ENCODE data around the gene SLC25A29.
A peak's percentile ranks its signal among the peaks of the same experiment; 100 is the strongest.

SLC25A29 gene

DNA sequence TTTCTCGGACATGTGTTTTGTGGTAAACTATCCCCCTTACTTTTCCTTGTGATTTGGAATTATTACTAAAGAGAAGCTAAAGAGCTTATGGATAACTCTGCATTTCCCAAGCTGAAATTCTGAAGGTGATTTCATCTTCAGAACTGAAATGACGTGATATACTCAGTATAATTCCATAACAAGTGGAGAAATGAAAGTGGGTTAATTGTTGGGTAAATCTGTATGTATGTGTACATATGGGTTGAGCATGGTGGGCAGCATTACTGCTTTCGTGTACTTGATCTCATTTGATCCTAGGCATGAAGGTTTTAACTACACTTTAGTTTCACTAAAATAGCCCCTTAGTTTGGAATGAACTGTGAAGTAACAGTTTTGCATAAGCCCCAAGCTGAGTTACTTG, 63.2 kb downstream of the SLC25A29 start:
- H3K27ac ChIP-seq = no peak overlapping the region
- DNase-seq (ENCODE audit: low spot score) = no peak
- POLR2A ChIA-PET (ENCODE audit: low non-redundant PET) = interaction anchor here (0.7 kb wide), 1 partner anchor 24 kb away, joined by 3 read pairs; no protein-coding TSS in a partner anchor
- CTCF ChIA-PET = no interaction called here
- TF ChIP-seq, protein P1, sequence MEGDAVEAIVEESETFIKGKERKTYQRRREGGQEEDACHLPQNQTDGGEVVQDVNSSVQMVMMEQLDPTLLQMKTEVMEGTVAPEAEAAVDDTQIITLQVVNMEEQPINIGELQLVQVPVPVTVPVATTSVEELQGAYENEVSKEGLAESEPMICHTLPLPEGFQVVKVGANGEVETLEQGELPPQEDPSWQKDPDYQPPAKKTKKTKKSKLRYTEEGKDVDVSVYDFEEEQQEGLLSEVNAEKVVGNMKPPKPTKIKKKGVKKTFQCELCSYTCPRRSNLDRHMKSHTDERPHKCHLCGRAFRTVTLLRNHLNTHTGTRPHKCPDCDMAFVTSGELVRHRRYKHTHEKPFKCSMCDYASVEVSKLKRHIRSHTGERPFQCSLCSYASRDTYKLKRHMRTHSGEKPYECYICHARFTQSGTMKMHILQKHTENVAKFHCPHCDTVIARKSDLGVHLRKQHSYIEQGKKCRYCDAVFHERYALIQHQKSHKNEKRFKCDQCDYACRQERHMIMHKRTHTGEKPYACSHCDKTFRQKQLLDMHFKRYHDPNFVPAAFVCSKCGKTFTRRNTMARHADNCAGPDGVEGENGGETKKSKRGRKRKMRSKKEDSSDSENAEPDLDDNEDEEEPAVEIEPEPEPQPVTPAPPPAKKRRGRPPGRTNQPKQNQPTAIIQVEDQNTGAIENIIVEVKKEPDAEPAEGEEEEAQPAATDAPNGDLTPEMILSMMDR (conservative IDR thresholded peaks at IDR 0.05; ENCODE audit: low read depth) = no peak

DNA sequence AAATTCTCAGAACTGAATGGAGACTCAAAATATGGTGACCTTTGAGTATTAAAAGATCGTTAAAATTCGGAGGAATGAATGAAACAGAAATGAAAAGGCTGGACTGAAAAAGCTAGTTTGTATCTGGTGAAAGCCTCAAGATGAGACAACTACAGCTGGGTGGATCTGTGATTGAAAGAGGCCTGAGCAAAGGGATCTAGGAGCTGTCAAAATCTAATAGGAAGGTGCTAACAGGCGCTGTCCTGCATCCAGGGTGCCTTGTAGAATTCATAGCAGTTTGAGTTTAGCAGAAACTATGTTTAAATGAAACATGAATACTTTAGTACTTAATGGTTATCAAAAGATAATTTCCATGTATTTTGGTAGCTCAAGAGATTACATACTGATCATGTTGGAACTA, 65.0 kb downstream of the SLC25A29 start:
- CTCF ChIA-PET = interaction anchor here (0.6 kb wide), 4 partner anchors 68 to 448 kb away, joined by 3 to 6 read pairs (median 4); no protein-coding TSS in a partner anchor
- no peak for DNase-seq (ENCODE audit: low spot score)
- POLR2A ChIA-PET (ENCODE audit: low non-redundant PET) = no interaction called here
- peak overlapping the region; percentile 42; the same call in 1 of the 2 replicates for H3K27ac ChIP-seq
- TF ChIP-seq, protein P1 (conservative IDR thresholded peaks at IDR 0.05; ENCODE audit: low read depth) = no peak
